HG02870 (cell line): ENCODE measurements around the gene TMEM253.

Experiments used
- ATAC-seq: cut with Tn5 transposase; IDR thresholded peaks from one replicate; pipeline ENCODE4 v1.9.1; 2021; ENCODE audit warnings: mild to moderate bottlenecking, moderate library complexity; ENCODE audit not compliant: unreplicated experiment

The TMEM253 gene

GRCh38 chr14:21070610-21071224 lies 30.1 kb upstream of the TMEM253 start:
- ATAC-seq, result peak; percentile 8

DNA sequence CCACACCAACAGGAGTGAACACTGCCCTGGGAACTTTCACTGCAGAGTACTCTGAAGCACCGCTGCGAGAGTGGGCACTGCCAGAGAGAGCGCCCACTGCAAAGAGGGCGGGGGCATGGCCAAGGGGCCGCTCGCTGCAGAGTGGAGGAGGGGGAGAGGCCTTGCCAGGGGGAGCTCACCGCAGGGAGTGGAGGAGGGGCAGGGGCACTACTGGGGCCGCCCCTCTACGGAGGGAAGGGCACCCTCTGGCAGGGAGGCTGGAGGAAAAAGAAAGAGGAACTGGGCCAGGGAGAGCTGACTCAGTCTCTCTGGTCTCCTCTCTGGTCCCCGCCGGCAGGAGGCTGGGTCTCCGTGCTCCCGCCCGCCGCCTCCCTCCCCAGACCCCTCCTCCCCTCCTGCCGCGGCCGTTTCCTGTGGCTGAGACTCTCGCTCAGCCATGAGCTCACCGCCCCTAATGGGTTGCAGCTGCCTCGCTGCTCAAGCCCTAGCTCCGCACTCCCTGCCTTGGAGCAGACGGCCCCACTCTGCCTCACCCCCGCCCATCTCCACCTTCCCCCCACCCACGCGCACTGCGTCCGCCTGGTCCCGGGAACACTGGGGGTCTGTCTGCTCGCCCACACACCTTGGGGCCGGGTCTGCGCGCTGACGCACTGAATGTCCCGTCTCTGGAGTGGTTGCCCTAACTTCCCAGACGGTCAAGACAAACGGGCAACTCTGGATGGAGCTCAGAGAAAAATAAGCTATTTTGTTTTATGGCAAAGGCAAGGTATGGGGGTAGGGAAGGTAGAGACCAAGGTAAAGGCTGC lies 29.4 kb upstream of the TMEM253 start:
- peak; percentile 64 for ATAC-seq

- ATAC-seq, result no peak
Observed at GRCh38 chr14:21072031-21072473, 28.8 kb upstream of the TMEM253 start.

- no peak for ATAC-seq
Observed at GRCh38 chr14:21072781-21073339, 28.0 kb upstream of the TMEM253 start.

- no peak for ATAC-seq
Observed at GRCh38 chr14:21073921-21074320, 26.9 kb upstream of the TMEM253 start.

- no peak for ATAC-seq
Observed at GRCh38 chr14:21074398-21075272, 26.2 kb upstream of the TMEM253 start.

- ATAC-seq, result no peak
Observed at GRCh38 chr14:21075719-21076437, 25.0 kb upstream of the TMEM253 start.

DNA sequence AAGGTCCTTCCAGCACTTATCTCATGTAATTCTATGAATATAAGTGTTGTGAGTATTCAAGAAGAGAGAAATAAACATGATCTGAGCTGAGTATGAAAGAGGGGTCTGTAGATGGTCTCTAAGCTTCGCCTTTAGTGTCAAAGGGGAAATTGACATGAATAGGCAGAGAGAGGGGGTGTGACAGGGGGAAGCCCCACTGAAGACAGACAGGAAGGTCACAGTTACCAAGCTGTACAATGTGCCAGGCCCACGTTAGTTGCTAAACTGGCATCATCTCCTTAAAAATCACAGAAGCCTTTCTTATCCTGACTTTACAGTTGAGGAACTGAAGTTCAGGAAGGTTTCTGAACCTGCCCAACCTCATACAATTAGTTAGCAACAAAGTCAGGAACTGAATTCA lies 23.2 kb upstream of the TMEM253 start:
- no peak for ATAC-seq

GRCh38 chr14:21078287-21078686 lies 22.6 kb upstream of the TMEM253 start:
- ATAC-seq, result no peak

DNA sequence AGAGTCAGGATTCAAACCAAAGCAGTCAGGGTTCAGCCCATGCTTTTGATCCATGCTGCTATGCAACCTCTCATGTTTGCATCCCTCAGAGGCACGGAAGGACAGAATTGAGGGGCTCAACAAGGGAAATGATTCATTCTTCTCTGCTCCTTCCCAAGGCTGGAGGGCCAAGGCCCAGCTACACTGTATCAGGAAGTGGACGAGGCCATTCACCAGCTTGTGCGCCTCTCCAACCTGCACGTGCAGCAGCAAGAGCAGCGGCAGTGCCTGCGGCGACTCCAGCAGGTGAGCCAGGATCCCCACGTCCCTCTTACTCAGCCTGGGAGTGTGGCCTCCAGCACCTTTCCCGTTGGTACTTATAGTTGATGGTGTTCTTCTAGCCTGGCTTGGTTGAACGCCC lies 22.1 kb upstream of the TMEM253 start:
- ATAC-seq, result no peak

GRCh38 chr14:21081521-21082142 lies 19.2 kb upstream of the TMEM253 start:
- ATAC-seq, result no peak

- ATAC-seq, result no peak
Observed at GRCh38 chr14:21083565-21084325, 17.1 kb upstream of the TMEM253 start.

DNA sequence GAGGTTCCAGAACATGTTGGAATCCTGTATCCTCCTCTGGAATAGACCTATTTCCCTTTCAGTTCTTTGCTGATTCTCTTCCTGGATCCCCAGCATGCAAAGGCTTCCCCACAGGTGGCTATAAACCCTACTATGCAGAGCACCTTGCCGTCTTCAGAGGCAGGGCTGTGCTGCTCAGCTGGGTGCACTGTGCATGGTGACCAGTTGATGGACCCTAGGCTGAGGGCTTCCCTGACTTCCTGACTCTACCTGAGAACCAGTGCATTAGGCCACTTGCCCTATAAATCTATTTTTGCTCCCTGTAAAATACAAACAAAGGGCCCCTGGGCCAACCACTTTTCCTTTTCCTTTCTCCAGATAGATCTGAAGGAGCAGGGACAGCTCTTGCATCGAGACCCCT lies 16.5 kb upstream of the TMEM253 start:
- ATAC-seq, result no peak

- no peak for ATAC-seq
Observed at GRCh38 chr14:21084998-21085853, 15.6 kb upstream of the TMEM253 start.

GRCh38 chr14:21086908-21087293 lies 14.0 kb upstream of the TMEM253 start:
- no peak for ATAC-seq

DNA sequence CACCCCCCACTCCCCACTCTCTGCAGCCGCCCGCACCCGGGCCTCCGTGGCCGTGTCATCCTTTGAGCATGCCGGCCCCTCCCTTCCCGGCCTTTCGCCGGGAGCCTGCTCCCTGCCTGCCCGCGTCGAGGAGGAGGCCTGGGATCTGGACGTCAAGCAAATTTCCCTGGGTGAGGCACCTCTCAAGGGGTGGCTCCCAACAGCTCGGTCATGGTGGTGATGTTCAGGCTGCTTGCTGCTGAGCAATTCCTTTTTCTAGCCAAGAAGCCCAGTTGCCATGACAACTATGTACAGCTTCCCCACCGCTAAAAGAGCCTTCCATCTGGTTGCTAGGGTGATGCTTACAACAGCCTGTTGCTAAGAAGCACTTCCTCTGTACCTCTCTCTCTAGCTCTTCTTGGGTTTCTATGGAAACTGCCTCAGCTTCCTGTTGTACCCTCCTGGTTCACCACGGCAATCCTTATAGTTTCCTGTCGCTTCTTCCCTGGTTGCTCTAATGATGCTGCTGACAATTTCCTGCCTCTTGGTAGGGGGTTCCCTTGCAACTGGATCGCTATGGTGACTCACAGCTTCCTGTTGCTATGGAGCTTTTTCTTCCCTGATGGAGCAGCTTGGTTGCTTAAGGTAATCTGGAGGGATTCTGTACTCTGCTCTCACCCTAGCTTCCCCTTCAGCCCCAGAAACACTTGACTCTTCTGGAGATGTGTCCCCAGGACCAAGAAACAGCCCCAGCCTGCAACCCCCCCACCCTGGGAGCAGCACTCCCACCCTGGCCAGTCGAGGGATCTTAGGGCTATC lies 13.4 kb upstream of the TMEM253 start:
- ATAC-seq, result peak; percentile 77

DNA sequence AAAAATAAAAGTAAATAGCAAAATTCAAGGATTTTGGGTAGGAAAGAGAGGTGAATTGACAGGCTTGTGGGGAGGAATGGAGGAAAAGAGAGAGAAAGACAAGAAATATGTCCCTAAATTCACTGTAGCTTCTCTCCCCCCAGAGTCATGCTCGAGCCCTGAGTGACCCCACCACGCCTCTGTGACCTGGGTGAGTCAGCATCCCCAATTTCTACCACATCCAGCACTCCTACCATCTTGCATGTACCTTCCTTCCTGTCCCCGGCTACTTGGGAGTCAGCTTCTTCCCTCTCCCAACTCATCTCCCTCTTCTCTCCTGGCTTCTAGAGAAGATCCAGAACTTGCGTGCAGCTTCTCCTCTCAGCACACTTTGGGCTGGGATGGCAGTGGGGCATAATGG lies 12.2 kb upstream of the TMEM253 start:
- no peak for ATAC-seq

DNA sequence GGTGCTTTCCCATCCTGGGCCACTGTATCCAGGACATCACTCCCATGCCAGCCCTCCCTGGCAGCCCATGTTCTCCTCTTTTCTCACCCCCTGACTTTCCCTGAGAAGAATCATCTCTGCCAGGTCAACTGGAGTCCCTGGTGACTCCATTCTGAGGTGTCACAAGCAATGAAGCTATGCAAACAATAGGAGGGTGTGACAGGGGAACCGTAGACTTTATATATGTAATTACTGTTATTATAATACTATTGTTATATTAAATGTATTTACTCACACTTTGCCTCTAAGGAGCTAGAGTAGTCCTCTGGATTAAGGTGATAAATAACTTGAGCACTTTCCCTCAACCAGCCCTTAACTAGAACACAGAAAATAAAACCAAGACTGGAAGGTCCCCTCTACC lies 11.6 kb upstream of the TMEM253 start:
- ATAC-seq, result no peak
